ENCODE results near the gene PSMD5.
A peak's percentile ranks its signal among the peaks of the same experiment; 100 is the strongest.

PSMD5 gene

GRCh38 chr9:120855827-120856670 lies 13.3 kb upstream of the PSMD5 start:
- no peak for DNase-seq (ENCODE audit: low spot score)

- DNase-seq (ENCODE audit: low spot score) = no peak
Observed at GRCh38 chr9:120854596-120855327, 12.0 kb upstream of the PSMD5 start.

GRCh38 chr9:120853198-120853597 lies 10.5 kb upstream of the PSMD5 start:
- DNase-seq (ENCODE audit: low spot score) = no peak

- no peak for DNase-seq (ENCODE audit: low spot score)
Observed at GRCh38 chr9:120852240-120853010, 9.7 kb upstream of the PSMD5 start.

- DNase-seq (ENCODE audit: low spot score) = no peak
Observed at GRCh38 chr9:120851449-120851848, 8.7 kb upstream of the PSMD5 start.

- no peak for DNase-seq (ENCODE audit: low spot score)
Observed at GRCh38 chr9:120850315-120850714, 7.6 kb upstream of the PSMD5 start.

GRCh38 chr9:120846906-120847305 lies 4.2 kb upstream of the PSMD5 start:
- no peak for DNase-seq (ENCODE audit: low spot score)

- DNase-seq (ENCODE audit: low spot score) = no peak
Observed at GRCh38 chr9:120846251-120846889, 3.6 kb upstream of the PSMD5 start.

- no peak for DNase-seq (ENCODE audit: low spot score)
Observed at GRCh38 chr9:120845255-120845654, 2.5 kb upstream of the PSMD5 start.

- no peak for DNase-seq (ENCODE audit: low spot score)
Observed at GRCh38 chr9:120841930-120842684, 615 bp downstream of the PSMD5 start.

- DNase-seq (ENCODE audit: low spot score) = no peak
Observed at GRCh38 chr9:120839146-120839545, 3.6 kb downstream of the PSMD5 start.

GRCh38 chr9:120837921-120838320 lies 4.8 kb downstream of the PSMD5 start:
- no peak for DNase-seq (ENCODE audit: low spot score)

GRCh38 chr9:120833325-120833724 lies 9.4 kb downstream of the PSMD5 start:
- DNase-seq (ENCODE audit: low spot score) = no peak

- no peak for DNase-seq (ENCODE audit: low spot score)
Observed at GRCh38 chr9:120832807-120833206, 9.9 kb downstream of the PSMD5 start.

GRCh38 chr9:120830865-120831264 lies 11.9 kb downstream of the PSMD5 start:
- no peak for DNase-seq (ENCODE audit: low spot score)

GRCh38 chr9:120830151-120830550 lies 12.6 kb downstream of the PSMD5 start:
- DNase-seq (ENCODE audit: low spot score) = peak; percentile 18

GRCh38 chr9:120829650-120830049 lies 13.1 kb downstream of the PSMD5 start:
- no peak for DNase-seq (ENCODE audit: low spot score)

- DNase-seq (ENCODE audit: low spot score) = no peak
Observed at GRCh38 chr9:120820095-120820494, 22.6 kb downstream of the PSMD5 start.

GRCh38 chr9:120818595-120818994 lies 24.1 kb downstream of the PSMD5 start:
- no peak for DNase-seq (ENCODE audit: low spot score)

GRCh38 chr9:120815075-120815474 lies 27.6 kb downstream of the PSMD5 start:
- no peak for DNase-seq (ENCODE audit: low spot score)

- DNase-seq (ENCODE audit: low spot score) = no peak
Observed at GRCh38 chr9:120808931-120809330, 33.8 kb downstream of the PSMD5 start.

All from hepatic stellate cell (primary cell).